IPS-11a (cell line): ENCODE measurements around the gene KLHDC4.

Experiments
- H3K4me3 ChIP-seq: one replicate; pipeline ENCODE4 v1.5.1; 2013; ENCODE audit warnings: low read depth, low read length, control low read depth

Gene KLHDC4

GRCh38 chr16:87666919-87667318 lies 98.9 kb downstream of the KLHDC4 start:
- no peak overlapping the region for H3K4me3 ChIP-seq

GRCh38 chr16:87665193-87665592 lies 100.6 kb downstream of the KLHDC4 start:
- no peak overlapping the region for H3K4me3 ChIP-seq

GRCh38 chr16:87664792-87665191 lies 101.0 kb downstream of the KLHDC4 start:
- no peak overlapping the region for H3K4me3 ChIP-seq

GRCh38 chr16:87662254-87663204 lies 103.3 kb downstream of the KLHDC4 start:
- no peak overlapping the region for H3K4me3 ChIP-seq

- H3K4me3 ChIP-seq: no peak overlapping the region
Measured at GRCh38 chr16:87661561-87661960, 104.2 kb downstream of the KLHDC4 start.

GRCh38 chr16:87658564-87659225 lies 107.1 kb downstream of the KLHDC4 start:
- no peak overlapping the region for H3K4me3 ChIP-seq
